Spleen (tissue), 11 donors: ENCODE data around the gene POLA1. TPM values are rescaled to one million over a fixed set of nuclear protein-coding genes. Genes with fewer than 3 reads are reported as not detected.
"Not testable (repeated sequence)": the region's sequence is repeated elsewhere in the genome, so short reads cannot be mapped to it uniquely, and the experiment has no call there.

ENCODE experiments used
- DNase-seq: peaks from one replicate; pipeline ENCODE4 v3.0.0-alpha.2; 2020
- H3K27ac ChIP-seq, 8 donors: fragments of 200-600 bp; sonication (generic) in 7 of 8; 1 replicate in 4 of 8; 2 replicates in 4 of 8; pipeline versions ENCODE4 v1.5.0 to v1.8.0; 2016 to 2021; ENCODE audit warnings: inconsistent platforms in 4 of 8, mild to moderate bottlenecking in 4 of 8, moderate library complexity in 1 of 8
- H3K27me3 ChIP-seq, 7 donors: fragments of 200-600 bp; sonication (generic) in 6 of 7; replicated peaks in 1 of 7; 1 replicate in 4 of 7; 2 replicates in 3 of 7; pipeline versions ENCODE4 v1.5.0 to v1.8.0; 2016 to 2021; ENCODE audit warnings: inconsistent platforms in 3 of 7, mild to moderate bottlenecking in 1 of 7
- H3K36me3 ChIP-seq, 6 donors: fragments of 200-600 bp; sonication (generic) in 5 of 6; 1 replicate in 4 of 6; 2 replicates in 2 of 6; pipeline versions ENCODE4 v1.5.0 to v1.8.0; 2016 to 2021; ENCODE audit warnings: inconsistent platforms in 2 of 6
- H3K4me1 ChIP-seq, 6 donors: fragments of 200-600 bp; sonication (generic) in 5 of 6; 1 replicate in 3 of 6; 2 replicates in 3 of 6; pipeline versions ENCODE4 v1.5.0 to v1.8.0; 2016 to 2021; ENCODE audit warnings: inconsistent platforms in 3 of 6
- H3K4me3 ChIP-seq, 8 donors: fragments of 200-600 bp; sonication (generic) in 7 of 8; 1 replicate in 4 of 8; 2 replicates in 4 of 8; pipeline versions ENCODE4 v1.5.0 to v1.8.0; 2016 to 2021; ENCODE audit warnings: inconsistent platforms in 4 of 8, mild to moderate bottlenecking in 4 of 8, moderate library complexity in 2 of 8
- H3K9me3 ChIP-seq, 8 donors: fragments of 200-600 bp; sonication (generic) in 7 of 8; 1 replicate in 4 of 8; 2 replicates in 4 of 8; pipeline versions ENCODE4 v1.5.0 to v1.8.0; 2016 to 2021; ENCODE audit warnings: inconsistent platforms in 4 of 8
- POLR2A ChIP-seq, 3 donors: fragments of 450-650 bp; IDR thresholded peaks; one replicate each; pipeline ENCODE4 v1.5.1; 2017; ENCODE audit warnings: antibody characterized with exemption in 3 of 3, mild to moderate bottlenecking in 1 of 3
- POLR2AphosphoS5 ChIP-seq, 3 donors: sonication (generic); formaldehyde crosslinking; IDR thresholded peaks; one replicate each; pipeline ENCODE4 v1.5.1; 2017; ENCODE audit warnings: antibody characterized with exemption in 3 of 3
- WGBS, 5 donors: extraction: QIAGEN DNeasy Blood & Tissue Kit in 3 of 5; methylation state at CpG; one replicate each; pipeline versions ENCODE4 v1.1.5 to v1.1.7; 2013 to 2018; 5-methylcytosine and 5-hydroxymethylcytosine counted together
- intact Hi-C: fragments of 100-400 bp; cut with DNase I; formaldehyde crosslinking; loops from one replicate; pipeline ENCODE4 v1.15.0; 2023; ENCODE audit warnings: low total_unique reads
- polyA plus RNA-seq, 3 donors: library from polyadenylated mRNA; stranded (reverse); fragments of 200-250 nt; gene quantifications; one replicate each; pipeline ENCODE4 v1.2.1, GENCODE V29; 2013
- total RNA-seq, 7 donors: library from RNA; depleted of rRNA in 3 of 7; stranded (reverse); fragments of >200 nt in 3 of 7; fragmentation: NEBNext Ultra II Directional in 4 of 7; extraction: Animal tissue kit (Norgen Biotek cat#: 25700) in 4 of 7; gene quantifications; one replicate each; pipeline versions ENCODE4 v1.1.0 to v1.2.1, GENCODE V29; 2016 to 2021
- TF ChIP-seq, protein P1 (sequence below), 11 experiments: fragments of 200-600 bp in 7 of 11; fragments of 450-650 bp in 4 of 11; sonication (generic) in 4 of 11; IDR thresholded peaks in 8 of 11; conservative IDR thresholded peaks in 3 of 11; 1 replicate in 7 of 11; 2 replicates in 4 of 11; pipeline versions ENCODE4 v1.4.0 to v1.8.0; 2016 to 2021; ENCODE audit warnings: antibody characterized with exemption in 11 of 11, inconsistent platforms in 4 of 11, mild to moderate bottlenecking in 1 of 11
- donor health status: healthy with polysubstance abuse.
- donor health status: DM: no; HTN: no; CAD: no; lungs with moderate emphysema.
- donor health status: DM: no; HTN: no; CAD: no.
- donor health status: Bipolar disorder and iron deficiency.
- donor health status: healthy.
- donor health status: DM: no; HTN: no; CAD: no.
- donor health status: DM: yes; HTN: yes; CAD: no.

Gene POLA1
- total and polyA plus RNA-seq, 10 donors = 2.1 to 15.4 (median 10.6) TPM

DNA sequence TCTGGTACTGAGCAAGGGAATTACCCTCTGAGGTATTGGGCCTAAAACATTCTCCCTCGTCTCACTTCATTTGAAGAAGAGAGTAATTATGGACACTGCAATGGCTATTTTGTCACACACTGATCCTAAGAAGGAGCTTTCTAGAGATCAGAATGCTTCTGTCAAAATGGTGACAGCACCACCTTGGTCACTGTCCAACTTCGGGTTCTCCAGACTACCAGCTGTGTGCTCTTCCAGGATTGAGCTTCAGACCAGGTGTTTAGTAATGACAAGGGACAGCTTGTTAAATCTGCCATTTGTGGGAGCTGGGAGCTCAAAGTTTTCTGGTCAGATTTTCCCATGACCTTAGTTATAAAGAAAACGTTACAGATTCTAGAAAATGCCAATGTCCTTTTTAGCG lies 105.4 kb downstream of the POLA1 start:
- TF ChIP-seq POLR2A (IDR thresholded peaks at IDR 0.05) (no peak), POLR2AphosphoS5 (IDR thresholded peaks at IDR 0.05) (no peak)
- TF ChIP-seq, protein P1, sequence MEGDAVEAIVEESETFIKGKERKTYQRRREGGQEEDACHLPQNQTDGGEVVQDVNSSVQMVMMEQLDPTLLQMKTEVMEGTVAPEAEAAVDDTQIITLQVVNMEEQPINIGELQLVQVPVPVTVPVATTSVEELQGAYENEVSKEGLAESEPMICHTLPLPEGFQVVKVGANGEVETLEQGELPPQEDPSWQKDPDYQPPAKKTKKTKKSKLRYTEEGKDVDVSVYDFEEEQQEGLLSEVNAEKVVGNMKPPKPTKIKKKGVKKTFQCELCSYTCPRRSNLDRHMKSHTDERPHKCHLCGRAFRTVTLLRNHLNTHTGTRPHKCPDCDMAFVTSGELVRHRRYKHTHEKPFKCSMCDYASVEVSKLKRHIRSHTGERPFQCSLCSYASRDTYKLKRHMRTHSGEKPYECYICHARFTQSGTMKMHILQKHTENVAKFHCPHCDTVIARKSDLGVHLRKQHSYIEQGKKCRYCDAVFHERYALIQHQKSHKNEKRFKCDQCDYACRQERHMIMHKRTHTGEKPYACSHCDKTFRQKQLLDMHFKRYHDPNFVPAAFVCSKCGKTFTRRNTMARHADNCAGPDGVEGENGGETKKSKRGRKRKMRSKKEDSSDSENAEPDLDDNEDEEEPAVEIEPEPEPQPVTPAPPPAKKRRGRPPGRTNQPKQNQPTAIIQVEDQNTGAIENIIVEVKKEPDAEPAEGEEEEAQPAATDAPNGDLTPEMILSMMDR (IDR thresholded peaks at IDR 0.05 in 8 of 11, conservative IDR thresholded peaks at IDR 0.05 in 3 of 11) = no peak
- Histone ChIP-seq H3K9me3 (no peaks in the 10 kb centered on the region), H3K27ac (no peak overlapping the region), H3K27me3 (no peaks in the 10 kb centered on the region), H3K36me3 (no peaks in the 10 kb centered on the region), H3K4me1 (no peaks in the 10 kb centered on the region), H3K4me3 (no peak overlapping the region)
- intact Hi-C loops = no loop called here
- no peak for DNase-seq
- 63 to 92% (median 86%) methylated on average over 4 of the region's 4 CpGs for WGBS, 5 donors

DNA sequence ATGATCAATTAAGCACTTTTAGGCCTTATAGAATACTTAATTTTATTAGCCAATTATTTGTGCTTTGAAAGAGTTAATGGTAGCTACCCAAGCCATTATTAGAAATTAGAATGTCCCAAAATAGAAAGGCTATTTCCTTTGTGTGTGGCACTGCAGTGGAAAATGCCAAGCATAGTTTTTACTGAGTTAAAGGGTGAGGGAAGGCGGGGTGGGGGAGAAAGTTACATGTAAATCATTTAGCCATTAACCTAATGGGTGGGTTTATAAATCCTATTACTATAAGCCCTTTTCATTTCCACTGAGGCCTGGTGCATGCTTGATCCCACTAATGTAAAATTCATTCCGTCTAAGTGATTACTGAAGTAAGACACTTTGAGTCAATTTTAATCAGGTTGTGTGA lies 105.8 kb downstream of the POLA1 start:
- Histone ChIP-seq H3K9me3 (no peaks in the 10 kb centered on the region), H3K4me3 (no peak overlapping the region), H3K4me1 (no peaks in the 10 kb centered on the region), H3K27ac (no peak overlapping the region), H3K27me3 (no peaks in the 10 kb centered on the region), H3K36me3 (no peaks in the 10 kb centered on the region)
- DNase-seq = no peak
- WGBS, 5 donors = 49 to 83% (median 71%) methylated on average over 2 of the region's 2 CpGs
- intact Hi-C loops = no loop called here
- no peak for TF ChIP-seq POLR2AphosphoS5 (IDR thresholded peaks at IDR 0.05)
- TF ChIP-seq, protein P1 (IDR thresholded peaks at IDR 0.05 in 8 of 11, conservative IDR thresholded peaks at IDR 0.05 in 3 of 11) = no peak
- no peak for TF ChIP-seq POLR2A (IDR thresholded peaks at IDR 0.05)

DNA sequence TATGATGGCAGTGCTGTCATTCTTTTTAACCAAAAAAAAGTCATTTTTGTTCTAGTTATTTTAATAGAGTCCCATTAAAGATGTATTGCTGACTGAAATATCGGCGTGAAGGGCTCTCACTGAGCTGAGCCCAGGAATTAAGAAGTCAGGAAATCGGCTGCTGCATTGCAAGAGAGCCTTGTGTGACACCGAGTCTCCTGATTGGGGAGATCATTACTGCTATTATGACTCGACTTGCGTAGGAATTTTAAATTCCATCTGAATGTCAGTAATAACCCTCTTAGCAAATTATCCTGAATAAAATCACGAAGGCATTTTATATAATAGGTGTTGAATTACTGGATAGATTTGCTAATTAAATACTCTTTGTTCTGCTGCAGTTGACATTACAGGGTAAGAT lies 111.5 kb downstream of the POLA1 start:
- no peaks in the 10 kb centered on the region for H3K27me3 ChIP-seq
- H3K36me3 ChIP-seq = no peaks in the 10 kb centered on the region
- no peaks in the 10 kb centered on the region for H3K9me3 ChIP-seq
- H3K27ac ChIP-seq = no peak overlapping the region
- no peak overlapping the region for H3K4me3 ChIP-seq
- intact Hi-C loops = no loop called here
- no peak for DNase-seq
- TF ChIP-seq, protein P1 (IDR thresholded peaks at IDR 0.05 in 8 of 11, conservative IDR thresholded peaks at IDR 0.05 in 3 of 11) = no peak
- 67 to 90% (median 85%) methylated on average over 7 of the region's 7 CpGs for WGBS, 5 donors
- no peaks in the 10 kb centered on the region for H3K4me1 ChIP-seq

DNA sequence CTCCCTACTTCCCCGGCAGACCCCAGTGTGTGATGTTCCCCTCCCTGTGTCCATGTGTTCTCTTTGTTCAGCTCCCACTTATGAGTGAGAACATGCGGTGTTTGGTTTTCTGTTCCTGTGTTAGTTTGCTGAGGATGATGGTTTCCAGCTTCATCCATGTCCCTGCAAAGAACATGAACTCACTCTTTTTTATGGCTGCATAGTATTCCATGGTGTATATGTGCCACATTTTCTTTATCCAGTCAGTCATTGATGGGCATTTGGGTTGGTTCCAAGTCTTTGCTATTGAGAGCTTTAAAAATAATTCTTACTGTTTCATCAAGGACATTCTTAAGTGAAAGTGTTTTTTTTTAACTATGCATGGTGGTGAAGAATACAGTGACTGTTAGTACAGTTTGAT lies 126.1 kb downstream of the POLA1 start:
- H3K9me3 ChIP-seq = peaks cover 0 to 12% (median 0%) of the 10 kb centered on the region in 8 donors
- H3K4me1 ChIP-seq, intact Hi-C loops, DNase-seq, H3K27ac ChIP-seq, H3K27me3 ChIP-seq, H3K4me3 ChIP-seq: not testable (repeated sequence)
- WGBS, 5 donors = 75 to 98% (median 94%) methylated on average over 2 of the region's 2 CpGs
- H3K36me3 ChIP-seq = peaks cover 0 to 15% (median 0%) of the 10 kb centered on the region in 6 donors

DNA sequence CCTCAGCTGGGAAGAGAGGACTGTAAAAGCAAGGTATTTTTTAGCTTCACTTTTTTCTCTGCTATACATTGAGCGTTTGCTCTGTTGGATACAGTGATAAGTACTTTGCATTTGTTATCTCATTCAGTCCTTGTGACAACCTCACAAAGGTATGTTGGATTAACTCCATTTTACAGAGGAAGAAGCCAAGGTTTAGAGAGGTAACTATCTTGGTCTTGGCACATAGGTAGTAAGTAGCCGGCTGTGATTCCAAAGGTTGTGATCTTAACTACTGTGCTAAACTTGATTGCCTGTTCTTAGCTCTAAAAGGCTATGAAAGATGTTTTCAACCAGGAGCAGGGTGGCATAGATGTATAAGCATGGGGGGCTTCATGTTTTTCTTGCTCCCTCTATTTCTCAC lies 134.4 kb downstream of the POLA1 start:
- TF ChIP-seq, protein P1 (IDR thresholded peaks at IDR 0.05 in 8 of 11, conservative IDR thresholded peaks at IDR 0.05 in 3 of 11) = no peak
- TF ChIP-seq POLR2AphosphoS5 (IDR thresholded peaks at IDR 0.05) (no peak), POLR2A (IDR thresholded peaks at IDR 0.05) (no peak)
- intact Hi-C loops = no loop called here
- 80 to 98% (median 95%) methylated on average over 2 of the region's 2 CpGs for WGBS, 5 donors
- H3K27me3 ChIP-seq = no peaks in the 10 kb centered on the region
- no peaks in the 10 kb centered on the region for H3K9me3 ChIP-seq
- H3K4me1 ChIP-seq = no peaks in the 10 kb centered on the region
- no peak for DNase-seq
- no peak overlapping the region for H3K4me3 ChIP-seq
- H3K27ac ChIP-seq = no peak overlapping the region
- peaks cover 0 to 49% (median 5%) of the 10 kb centered on the region in 6 donors for H3K36me3 ChIP-seq
